ENCODE data around the gene FES. TPM values are rescaled to one million over a fixed set of nuclear protein-coding genes. Genes with fewer than 3 reads are reported as not detected.
A peak's percentile ranks its signal among the peaks of the same experiment; 100 is the strongest.

The FES gene
- total RNA-seq, 1 donor from 2014 or later: 15.1 TPM

DNA sequence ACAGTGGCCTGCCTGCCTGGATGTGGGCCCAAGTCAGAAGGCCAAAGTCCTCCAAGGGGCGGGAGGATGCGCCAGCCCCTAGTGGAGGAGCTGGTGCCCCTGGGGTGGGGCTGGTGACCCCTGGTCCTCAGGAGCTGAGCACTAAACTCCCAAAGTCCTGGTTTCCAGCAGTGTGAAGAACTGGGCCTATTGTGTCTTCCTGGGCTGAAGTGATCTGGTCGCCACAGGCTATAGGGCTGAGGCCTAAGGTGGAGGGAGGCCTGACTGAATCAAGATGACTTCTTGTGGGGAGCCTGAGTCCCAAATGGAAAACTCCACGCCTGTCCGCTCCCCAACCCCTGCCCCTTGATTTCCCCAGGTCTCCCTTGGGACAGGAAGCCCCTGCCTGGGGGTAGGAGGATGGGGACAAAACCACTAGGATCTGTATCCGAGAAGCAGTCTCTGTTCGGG lies 753 bp upstream of the FES start:
- Histone ChIP-seq H3K36me3 (ENCODE audit: control insufficient read depth, insufficient read depth, low read length) (peaks cover 3% of the 10 kb centered on the region), H3K27me3 (ENCODE audit: control insufficient read depth, insufficient read depth, low read length) (no peaks in the 10 kb centered on the region), H3K4me3 (ENCODE audit: low read depth, low read length) (peak overlapping the region; percentile 51)
- no peak for DNase-seq (ENCODE audit: low read depth)
- TF ChIP-seq, protein P1, sequence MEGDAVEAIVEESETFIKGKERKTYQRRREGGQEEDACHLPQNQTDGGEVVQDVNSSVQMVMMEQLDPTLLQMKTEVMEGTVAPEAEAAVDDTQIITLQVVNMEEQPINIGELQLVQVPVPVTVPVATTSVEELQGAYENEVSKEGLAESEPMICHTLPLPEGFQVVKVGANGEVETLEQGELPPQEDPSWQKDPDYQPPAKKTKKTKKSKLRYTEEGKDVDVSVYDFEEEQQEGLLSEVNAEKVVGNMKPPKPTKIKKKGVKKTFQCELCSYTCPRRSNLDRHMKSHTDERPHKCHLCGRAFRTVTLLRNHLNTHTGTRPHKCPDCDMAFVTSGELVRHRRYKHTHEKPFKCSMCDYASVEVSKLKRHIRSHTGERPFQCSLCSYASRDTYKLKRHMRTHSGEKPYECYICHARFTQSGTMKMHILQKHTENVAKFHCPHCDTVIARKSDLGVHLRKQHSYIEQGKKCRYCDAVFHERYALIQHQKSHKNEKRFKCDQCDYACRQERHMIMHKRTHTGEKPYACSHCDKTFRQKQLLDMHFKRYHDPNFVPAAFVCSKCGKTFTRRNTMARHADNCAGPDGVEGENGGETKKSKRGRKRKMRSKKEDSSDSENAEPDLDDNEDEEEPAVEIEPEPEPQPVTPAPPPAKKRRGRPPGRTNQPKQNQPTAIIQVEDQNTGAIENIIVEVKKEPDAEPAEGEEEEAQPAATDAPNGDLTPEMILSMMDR (IDR thresholded peaks at IDR 0.05; ENCODE audit: insufficient read depth, low read length, poor library complexity, severe bottlenecking): no peak

DNA sequence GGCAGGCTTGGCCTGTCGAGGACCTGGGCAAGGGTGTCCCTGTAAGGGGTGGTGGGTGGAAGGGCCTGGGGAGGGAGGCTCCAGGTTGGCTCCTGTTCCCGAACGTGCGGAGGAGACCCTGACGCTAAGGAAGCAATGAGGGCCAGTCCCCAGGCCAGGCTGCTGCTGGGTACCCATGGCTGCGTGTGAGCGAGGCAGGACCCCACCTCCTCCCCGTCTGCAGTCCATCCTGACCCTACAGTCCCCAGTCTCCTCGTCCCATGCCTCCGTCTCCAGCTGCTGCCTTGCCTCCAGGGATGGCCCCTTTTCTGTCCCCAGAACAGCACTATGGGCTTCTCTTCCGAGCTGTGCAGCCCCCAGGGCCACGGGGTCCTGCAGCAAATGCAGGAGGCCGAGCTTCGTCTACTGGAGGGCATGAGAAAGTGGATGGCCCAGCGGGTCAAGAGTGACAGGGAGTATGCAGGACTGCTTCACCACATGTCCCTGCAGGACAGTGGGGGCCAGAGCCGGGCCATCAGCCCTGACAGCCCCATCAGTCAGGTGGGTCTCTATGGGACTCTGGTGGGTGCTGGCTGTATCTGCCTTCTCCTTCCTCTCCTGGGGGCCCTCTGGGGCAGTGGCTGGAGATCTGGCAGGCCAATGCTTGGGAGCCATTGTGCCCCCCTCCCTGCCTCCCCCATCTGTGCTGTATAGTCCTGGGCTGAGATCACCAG lies 571 bp downstream of the FES start:
- TF ChIP-seq, protein P1 (IDR thresholded peaks at IDR 0.05; ENCODE audit: insufficient read depth, low read length, poor library complexity, severe bottlenecking): no peak
- peak overlapping the region; percentile 51 for H3K4me3 ChIP-seq (ENCODE audit: low read depth, low read length)
- H3K36me3 ChIP-seq (ENCODE audit: control insufficient read depth, insufficient read depth, low read length): peaks cover 3% of the 10 kb centered on the region
- no peaks in the 10 kb centered on the region for H3K27me3 ChIP-seq (ENCODE audit: control insufficient read depth, insufficient read depth, low read length)
- no peak for DNase-seq (ENCODE audit: low read depth)

DNA sequence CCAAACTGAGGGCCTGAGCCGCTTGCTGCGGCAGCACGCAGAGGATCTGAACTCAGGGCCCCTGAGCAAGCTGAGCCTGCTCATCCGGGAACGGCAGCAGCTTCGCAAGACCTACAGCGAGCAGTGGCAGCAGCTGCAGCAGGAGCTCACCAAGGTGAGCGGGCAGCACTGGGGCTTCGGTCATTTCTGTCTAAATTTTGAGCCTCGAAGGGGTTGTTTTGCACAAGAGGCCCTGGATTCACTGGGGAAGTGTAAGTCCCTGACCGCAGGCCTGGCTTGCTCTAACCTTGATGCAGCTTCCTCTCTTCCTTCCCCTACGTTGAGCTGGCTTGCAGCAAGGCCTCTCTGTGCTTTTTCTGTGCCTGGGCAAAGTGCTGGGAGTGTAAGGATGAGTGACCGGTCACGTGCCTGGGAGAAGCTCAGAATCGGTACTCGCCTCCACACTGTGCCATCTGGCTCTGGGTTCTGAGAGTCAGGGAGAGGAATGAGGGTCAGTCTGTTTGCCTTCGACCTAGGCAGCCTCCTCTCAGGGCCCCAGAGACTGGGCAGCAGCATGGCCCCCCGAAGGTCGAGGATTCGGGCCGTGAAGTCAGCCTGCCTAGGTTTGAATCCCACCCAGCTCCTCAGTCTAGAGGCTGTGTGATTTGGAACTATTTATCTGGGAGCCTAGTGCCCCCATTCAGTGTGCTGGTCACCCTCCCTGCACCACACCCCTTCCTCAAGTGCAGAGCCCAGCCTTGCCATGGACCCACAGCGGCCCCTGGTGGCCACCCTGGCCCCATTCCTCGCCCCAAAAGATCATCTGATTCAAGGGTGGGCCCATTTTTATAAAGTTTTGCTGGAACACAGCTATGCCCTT lies 1.4 kb downstream of the FES start:
- TF ChIP-seq, protein P1 (IDR thresholded peaks at IDR 0.05; ENCODE audit: insufficient read depth, low read length, poor library complexity, severe bottlenecking): peak; percentile 99
- Histone ChIP-seq H3K36me3 (ENCODE audit: control insufficient read depth, insufficient read depth, low read length) (peaks cover 1% of the 10 kb centered on the region), H3K27me3 (ENCODE audit: control insufficient read depth, insufficient read depth, low read length) (no peaks in the 10 kb centered on the region), H3K4me3 (ENCODE audit: low read depth, low read length) (no peak overlapping the region)
- no peak for DNase-seq (ENCODE audit: low read depth)

DNA sequence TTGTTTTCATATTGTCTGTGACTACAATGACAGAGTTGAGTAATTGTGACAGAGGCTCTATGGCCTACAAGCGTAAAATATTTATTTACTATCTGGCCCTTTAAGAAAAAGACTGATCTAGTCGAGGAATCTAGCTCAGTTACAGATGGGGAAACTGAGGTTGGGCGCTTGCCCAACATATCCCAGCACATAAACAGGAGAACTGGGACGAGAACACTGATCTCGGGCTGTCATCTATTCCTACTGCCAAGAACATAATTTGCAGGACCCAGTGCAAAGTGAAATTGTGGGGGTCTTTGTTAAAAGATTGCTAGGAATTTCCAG lies 1.9 kb downstream of the FES start:
- no peak overlapping the region for H3K4me3 ChIP-seq (ENCODE audit: low read depth, low read length)
- no peaks in the 10 kb centered on the region for H3K27me3 ChIP-seq (ENCODE audit: control insufficient read depth, insufficient read depth, low read length)
- DNase-seq (ENCODE audit: low read depth): no peak
- TF ChIP-seq, protein P1 (IDR thresholded peaks at IDR 0.05; ENCODE audit: insufficient read depth, low read length, poor library complexity, severe bottlenecking): no peak
- H3K36me3 ChIP-seq (ENCODE audit: control insufficient read depth, insufficient read depth, low read length): peaks cover 1% of the 10 kb centered on the region

DNA sequence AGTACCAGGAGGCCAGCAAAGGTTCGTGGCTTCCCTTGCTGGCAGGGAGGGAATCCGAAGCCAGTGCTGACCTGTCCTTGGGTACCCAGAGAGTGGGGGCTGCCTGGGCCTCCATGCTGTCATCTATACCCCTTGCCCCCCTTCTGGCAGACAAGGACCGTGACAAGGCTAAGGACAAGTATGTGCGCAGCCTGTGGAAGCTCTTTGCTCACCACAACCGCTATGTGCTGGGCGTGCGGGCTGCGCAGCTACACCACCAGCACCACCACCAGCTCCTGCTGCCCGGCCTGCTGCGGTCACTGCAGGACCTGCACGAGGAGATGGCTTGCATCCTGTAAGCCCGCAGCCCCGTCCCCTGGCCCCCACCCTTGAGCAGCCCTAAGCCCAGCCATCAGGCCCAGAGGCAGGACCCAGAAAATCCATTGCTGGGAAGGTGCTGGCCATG lies 2.8 kb downstream of the FES start:
- no peak overlapping the region for H3K4me3 ChIP-seq (ENCODE audit: low read depth, low read length)
- peaks cover 1% of the 10 kb centered on the region for H3K36me3 ChIP-seq (ENCODE audit: control insufficient read depth, insufficient read depth, low read length)
- H3K27me3 ChIP-seq (ENCODE audit: control insufficient read depth, insufficient read depth, low read length): no peaks in the 10 kb centered on the region
- DNase-seq (ENCODE audit: low read depth): no peak
- TF ChIP-seq, protein P1 (IDR thresholded peaks at IDR 0.05; ENCODE audit: insufficient read depth, low read length, poor library complexity, severe bottlenecking): no peak
